NCI-H1930 (cell line): Measurements from ENCODE around the gene ZBTB24.

Experiments used
- DNase-seq, 2 experiments: peaks; one replicate each; lab custom pipeline; 2025; lab: John Stamatoyannopoulos, UW

ZBTB24 gene

DNA sequence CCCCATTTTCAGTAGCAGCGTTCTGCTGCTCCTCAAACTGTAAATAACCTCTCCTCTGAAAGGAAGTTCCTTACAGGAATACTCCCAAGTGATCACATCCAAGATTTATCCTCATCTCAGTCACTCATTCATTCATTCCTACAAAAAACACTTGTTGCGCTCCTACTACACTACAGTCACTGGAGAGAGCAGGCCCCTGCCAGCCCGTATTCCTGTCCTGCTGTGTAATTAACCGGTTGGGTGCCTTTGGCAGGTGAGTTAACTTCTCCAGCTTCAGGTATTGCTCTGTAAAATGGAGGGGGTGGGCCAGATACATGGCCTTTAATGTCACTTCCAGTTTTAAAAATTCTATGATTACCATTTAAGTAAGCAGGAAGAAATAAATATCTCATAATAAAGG lies 15.0 kb upstream of the ZBTB24 start:
- no peak for DNase-seq

DNA sequence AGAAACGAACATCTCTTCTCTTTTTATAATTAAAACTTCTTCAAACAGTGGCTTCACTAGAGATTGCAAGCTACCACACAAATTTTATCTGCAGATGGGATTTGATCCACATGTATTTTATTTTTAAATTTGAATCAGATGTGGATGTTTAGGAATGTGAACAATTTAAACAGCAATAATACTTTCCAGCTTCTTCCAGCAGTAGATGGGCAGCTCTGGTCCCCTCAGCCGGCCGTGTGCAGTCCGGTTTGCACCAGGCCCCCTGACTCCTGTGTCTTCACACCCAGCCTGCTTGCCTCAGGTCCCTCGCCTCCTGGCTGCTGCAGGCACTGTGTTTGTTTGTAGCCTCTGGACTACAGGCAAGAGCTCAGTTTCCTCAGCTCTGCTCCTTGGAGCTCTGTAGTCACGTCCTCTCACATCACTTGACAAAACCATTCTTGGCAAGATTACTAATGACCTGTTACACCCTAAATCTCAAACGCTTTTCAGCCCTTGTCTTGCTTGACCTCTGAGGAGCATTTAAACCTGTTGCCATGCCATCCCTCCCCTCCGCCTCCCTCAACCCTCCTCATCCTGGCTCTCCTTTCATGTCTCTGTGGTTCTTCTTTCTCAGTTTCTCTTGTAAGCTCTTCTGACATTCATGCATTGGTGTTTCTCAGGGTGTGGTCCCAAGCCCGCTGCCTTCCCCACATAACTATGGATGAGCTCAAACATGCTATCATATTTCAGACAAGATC lies 13.2 kb upstream of the ZBTB24 start:
- DNase-seq = no peak

DNA sequence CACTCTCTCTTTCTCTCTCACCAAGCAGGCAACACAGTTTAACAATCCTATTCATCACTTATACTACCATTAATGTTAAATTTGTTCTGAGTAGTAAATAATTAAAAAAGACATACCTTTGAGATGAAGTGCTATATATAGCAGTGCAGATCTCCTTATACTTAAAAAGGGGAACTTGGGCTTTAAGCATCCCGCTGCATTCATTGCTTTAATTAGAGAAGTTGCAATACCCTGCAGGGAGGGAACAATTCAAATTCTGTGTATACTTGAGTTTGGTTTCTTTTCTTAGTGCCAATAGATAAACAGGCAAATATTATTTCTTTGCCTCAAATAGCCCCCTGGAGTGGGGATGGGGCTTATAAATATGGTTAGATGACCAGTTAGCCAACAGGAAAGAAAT lies 10.8 kb upstream of the ZBTB24 start:
- no peak for DNase-seq

DNA sequence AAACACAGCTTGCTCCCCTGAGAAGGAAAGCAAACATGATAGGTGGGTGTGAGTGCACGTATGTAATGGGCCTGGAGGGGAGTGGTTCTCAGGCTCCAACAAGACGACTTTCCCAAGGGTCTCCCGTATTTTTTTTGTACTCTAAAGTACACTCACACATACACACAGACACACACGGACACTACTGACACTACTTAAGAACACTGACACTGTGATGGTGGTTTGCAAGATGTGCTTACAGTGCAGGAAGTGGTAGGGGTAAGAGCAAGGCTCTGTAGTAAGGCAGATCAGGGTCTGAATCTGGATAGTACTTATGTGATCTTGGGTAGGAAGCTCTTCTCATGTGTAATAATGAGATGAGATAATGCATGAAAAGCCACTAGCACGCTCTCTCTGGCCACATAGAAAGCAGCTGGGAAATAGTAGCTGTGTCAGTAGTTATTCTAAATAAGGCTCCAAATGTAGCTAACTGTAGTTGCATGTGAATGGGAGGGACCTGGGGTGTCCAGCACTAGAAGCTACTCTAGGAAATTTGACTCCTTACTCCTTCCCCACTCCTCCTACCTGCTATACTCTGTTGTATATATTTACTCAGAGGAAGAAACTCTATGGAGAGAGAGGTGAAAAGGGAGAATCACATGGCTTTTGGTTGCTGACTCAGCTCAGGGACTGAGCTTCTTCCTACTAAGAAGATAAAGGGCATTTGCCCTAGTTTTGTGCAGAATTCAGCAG lies 8.4 kb upstream of the ZBTB24 start:
- DNase-seq = no peak

DNA sequence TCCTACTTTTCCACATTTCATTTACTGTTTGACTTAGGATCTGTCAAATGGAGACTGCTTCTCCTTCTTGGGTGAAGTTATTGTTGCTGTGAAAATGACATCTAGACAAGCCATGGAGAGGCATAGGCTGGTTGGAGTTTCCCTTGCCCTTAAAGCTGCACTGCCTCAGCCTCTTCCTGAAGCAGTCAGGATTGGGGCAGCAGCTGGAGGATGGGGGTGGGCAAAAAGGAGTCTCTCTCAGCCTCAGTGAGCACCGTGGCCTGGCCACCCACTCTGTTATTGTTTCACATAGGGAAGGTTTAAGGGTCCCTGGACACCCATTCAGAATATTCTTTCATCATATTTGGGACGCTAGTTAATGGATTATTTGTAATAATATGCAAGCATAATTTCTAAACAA lies 7.7 kb upstream of the ZBTB24 start:
- no peak for DNase-seq

DNA sequence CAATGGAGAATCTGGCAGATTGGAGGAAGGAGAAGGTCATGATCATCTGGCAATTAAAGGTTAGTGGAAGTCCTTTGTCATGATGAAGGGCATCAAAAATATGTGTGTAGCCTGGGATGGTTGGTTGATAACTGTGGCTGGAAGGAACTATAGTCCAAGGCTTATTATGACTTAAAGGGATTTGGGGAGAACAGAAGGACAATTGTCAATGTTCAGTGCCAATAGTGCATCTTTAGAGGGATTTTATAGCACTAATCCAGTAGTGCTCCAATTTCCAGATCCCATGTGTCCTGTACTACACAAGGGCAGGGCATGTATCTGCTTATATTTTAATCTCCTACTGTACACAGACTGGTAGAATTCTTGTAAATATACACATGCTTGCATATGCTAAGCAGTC lies 5.0 kb upstream of the ZBTB24 start:
- no peak for DNase-seq

DNA sequence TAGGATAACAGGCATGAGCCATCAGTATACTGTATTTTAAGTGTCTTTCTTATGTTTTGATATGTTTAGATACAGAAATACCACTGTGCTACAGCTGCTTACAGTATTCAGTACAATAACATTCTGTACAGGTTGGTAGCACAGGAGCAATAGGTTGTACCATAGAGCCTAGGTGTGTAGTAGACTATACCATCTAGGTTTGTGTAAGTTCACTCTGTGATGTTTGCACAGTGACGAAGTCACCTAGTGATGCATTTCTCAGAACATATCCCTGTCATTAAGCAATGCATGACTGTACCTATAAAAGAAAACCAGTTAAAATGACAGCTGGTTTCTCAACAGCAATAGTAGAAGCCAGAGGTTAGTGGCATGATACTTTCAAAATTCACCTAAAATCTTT lies 3.0 kb upstream of the ZBTB24 start:
- DNase-seq = no peak

DNA sequence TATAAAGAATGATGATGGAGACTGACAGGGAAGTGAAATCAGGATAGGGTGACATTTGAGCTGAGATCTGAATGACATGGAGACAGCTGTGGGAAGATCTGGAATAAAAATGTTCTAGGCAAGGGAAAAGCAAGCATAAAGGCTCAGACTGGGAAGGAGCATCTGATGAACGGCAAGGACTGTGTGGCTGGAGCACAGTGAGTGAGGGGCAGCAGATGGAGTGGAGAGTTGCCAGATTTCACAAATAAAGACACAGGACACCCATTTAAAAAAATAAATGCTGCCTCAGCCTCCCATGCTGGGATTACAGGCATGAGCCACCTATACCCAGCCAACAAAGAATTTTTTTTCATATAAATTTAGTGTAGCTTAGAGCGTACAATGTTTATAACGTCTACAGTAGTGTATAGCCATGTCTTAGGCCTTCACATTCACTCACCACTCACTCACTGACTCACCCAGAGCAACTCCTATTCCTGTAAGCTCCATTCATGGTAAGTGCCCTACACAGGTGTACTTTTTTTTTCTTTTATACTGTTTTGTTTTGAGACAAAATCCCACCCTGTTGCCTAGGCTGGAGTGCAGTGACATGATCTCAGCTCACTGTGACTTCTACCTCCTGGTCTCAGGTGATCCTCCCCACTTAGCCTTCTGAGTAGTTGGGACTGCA lies 2.4 kb upstream of the ZBTB24 start:
- DNase-seq = no peak

DNA sequence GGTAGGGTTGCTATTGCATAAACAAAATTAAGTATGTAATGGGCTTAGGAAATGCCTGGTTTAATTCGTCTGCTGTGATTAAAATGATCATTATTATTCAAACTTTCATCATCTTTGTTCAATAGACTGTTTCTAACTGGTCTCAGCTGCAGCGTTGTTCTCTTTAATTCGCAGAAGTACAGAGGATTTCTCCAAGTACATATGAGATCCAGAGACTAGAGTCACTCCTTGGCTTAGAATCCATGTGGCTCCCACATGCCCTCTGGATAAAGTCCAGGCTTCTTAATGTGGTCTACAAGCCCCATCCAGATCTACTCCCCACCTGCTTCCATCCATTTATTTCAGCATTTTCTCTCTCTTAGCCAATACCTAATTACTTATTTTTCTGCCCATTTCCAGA lies 1.1 kb upstream of the ZBTB24 start:
- DNase-seq = no peak

DNA sequence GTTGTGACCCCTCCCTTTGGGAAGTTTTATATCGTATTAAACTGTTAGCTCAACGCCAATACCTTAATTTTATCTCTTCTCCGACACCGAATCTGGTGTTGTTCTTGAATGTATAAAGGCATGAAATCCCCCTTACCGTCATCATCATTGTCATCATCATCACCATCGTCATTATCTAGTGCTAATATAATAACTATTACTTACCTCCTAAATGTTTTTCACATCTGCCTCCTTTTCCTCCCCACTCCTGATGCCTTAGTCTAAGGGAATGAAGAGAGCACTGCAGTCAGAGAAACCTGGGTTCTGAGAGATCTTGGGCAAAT lies 677 bp upstream of the ZBTB24 start:
- no peak for DNase-seq

DNA sequence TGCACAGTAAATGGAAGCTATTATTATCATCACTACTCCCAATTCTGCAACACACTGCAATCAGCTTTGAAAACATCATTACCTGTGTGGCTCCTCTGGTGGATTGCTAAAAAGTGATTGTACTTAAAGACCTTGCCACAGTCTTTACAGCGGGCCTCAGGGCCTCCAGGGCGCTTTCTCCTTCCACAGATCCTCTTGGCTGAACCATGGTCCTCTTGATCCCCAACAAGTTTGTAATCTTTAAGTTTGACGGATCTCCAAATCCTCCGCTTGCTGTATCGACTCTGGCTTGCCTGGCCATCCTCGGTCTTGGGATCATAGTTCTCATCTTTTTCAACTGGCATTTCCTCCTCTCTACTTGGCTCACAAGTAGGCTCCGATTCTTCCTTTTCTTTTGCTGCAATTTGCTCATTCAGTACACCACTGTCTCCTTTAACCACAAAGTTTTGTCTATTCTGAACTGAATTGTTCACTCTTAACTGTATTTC lies 2.0 kb downstream of the ZBTB24 start:
- DNase-seq = no peak

DNA sequence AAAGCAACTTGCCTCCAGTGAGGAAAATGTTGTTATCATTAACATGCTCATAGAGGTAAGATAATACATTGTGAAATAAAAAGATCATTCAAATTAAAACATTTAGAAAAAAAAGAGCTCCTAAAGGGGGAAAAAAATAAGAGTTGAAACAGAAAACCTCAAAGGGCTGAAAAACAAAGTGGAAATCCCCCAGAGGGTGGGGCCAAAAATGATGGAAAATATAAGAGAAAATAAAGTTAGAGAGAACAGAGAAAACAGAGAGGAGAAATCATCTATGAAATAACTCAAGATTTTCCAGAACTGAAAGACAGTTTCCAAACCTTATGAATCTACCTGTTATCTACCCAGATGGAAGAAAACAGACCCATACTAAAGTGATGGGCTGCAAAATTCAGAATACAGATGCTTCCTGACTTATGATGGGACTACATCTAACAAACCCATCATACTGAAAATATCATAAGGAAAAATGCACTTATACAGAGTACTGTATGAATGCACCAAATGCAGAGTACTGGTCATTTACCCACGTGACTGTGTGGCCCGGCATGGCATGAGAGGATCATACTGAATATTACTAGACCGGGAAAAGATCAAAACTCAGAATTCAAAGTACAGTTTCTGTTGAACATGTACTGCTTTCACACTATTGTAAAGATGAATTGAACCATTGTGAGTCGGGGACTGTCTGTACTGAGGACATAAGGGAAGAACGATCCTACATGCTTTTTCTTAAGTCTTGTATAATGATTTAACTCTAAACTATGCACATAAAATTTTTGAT lies 4.0 kb downstream of the ZBTB24 start:
- no peak for DNase-seq

DNA sequence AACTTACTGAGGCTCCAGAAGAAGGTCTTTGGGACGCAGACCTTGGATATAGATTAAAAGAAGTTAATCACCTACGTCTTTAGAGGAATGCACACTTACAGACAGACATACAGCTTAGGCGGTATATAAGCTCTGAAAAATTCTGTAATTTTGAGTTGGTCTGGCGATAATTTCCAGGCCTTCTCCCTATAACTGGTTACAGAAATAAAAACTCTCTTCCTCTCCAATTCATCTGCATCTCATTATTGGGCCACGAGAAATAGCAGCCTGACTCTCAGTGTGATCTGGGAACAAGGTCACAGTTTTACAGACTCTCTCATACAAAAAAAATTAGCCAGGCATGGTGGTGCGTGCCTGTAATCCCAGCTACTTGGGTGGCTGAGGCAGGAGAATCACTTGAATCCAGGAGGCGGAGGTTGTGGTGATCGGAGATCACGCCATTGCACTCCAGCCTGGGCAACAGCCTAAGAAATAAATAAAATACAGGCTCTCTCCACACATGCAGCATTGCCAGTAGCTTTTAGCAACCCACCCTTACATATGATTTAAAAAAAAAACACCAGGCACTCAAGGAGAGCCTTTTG lies 4.7 kb downstream of the ZBTB24 start:
- no peak for DNase-seq

DNA sequence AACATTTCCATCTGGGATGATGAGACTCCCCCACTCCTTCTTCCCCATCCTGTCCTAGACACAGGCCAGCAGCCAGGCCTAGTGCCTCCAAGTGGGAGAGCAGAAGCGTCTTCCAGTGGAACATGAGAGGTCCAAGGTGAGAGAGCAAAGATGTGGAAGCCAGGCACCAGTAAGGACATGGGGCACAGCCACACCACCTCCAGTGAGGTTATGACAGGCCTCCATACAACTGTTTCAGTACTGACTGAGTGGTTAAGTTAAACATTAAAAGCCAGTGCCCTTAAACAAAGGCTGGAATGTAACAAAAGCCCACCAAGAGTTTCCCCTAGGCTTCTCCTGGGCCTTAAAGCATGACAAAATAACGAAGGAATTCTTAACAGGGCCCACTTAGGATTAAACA lies 5.3 kb downstream of the ZBTB24 start:
- no peak for DNase-seq

DNA sequence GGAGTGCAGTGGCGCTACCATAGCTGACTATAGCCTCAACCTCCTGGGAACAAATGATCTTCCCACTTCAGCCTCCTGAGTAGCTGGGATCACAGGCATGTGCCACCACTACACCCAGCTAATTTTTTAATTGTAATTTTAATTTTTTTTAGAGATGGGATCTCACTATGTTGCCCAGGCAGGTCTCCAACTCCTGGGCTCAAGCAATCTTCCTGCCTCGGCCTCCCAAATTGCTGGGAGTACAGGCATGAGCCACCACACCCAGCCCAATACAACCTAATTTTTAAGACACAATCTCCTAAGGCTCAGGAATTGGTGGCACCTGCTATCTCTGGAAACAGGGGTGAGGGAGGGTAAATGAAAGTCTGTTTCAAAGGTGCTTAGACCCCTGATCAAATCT lies 5.8 kb downstream of the ZBTB24 start:
- DNase-seq = no peak

DNA sequence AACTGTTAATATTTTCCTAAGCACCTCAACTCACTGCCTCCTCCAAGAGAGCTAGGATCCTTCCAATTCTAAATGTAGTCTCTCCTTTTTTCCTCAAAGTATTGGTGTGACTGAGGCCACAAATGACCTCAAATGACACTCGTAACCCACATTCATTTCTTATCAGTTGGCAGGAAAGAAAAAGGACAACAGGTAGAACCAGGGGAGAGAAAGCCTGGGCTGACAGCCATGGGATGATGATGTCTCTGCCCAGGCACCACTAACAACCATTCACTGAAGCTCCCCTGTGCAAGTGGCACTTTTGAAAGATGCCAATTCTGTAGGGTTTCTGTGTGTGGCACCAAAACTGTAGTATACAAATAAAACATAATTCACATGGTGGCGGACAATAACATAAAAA lies 7.4 kb downstream of the ZBTB24 start:
- DNase-seq = no peak

DNA sequence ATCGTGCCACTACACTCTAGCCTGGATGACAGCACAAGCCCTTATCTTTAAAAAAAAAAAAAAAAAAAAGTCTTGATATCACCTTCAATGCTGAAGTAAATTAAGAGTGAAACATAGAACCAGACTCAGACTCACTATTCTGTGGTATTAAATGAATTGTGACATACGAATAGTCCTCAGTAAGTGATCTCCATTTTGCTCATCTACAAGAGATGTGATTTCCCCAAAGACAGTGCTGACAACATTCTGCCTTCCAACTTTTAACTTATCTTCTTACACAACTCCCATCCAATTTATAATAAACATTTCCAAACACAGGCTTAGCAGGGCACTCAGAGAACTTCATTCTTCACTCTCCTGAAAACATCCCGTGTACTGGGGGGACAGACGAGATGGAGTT lies 8.0 kb downstream of the ZBTB24 start:
- DNase-seq = no peak

DNA sequence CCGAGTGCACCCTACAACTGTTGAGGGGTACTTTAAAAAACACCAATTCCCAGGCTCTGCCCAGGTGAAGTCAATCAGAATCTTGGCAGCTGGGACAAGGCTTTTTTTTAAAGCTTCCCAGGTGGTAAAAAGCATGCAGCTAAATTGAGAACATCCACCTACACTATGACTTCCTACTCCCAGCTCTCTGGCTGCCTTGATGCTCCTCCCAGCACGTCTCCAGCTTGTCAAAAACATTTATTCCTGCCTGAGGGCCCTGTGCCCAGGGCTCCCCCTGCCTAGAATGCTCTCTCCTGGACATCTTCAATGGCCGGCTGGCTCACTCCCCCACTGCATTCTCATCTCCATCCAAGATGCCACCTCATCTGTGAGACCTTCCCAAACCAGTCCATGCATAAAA lies 9.9 kb downstream of the ZBTB24 start:
- no peak for DNase-seq

DNA sequence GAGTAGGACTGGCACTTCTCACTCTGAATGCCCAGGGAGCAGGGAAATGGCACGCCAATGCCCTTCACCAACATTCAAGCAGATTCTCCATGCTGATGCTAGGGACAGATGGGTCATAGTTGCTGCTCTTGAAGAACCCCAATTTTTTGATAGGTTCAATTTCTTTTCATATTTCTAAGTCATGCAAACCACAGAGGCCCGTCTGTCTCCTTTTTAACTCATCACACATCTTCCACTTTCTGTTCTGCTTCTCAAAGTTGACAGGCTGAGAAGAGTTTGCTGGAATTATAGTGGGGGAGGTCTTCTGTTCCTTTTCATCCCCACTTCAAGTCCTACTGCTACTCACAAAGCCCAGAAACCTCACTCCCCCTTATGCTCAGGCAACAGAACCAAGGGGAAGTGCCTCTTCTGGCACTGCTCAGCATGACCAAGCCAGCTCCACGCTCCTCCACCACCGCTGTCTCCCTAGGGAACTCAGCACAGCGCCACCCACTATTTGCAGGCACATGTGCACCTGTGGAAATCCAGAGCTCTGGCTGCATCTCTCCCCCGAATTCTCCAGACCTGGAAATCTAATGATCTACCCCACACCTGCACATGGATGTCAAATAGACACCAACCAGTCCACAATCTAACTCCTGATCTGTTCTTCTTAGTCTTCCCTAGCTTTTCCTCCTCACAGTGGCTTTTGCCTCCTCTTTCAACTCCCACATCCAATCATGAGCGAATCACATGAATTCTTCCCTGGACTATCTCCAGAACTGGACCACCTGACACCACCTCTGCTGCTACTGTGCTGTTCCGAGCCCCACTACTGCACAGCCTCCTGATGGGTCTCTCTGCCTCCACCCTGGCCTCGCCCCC lies 10.7 kb downstream of the ZBTB24 start:
- DNase-seq = no peak

DNA sequence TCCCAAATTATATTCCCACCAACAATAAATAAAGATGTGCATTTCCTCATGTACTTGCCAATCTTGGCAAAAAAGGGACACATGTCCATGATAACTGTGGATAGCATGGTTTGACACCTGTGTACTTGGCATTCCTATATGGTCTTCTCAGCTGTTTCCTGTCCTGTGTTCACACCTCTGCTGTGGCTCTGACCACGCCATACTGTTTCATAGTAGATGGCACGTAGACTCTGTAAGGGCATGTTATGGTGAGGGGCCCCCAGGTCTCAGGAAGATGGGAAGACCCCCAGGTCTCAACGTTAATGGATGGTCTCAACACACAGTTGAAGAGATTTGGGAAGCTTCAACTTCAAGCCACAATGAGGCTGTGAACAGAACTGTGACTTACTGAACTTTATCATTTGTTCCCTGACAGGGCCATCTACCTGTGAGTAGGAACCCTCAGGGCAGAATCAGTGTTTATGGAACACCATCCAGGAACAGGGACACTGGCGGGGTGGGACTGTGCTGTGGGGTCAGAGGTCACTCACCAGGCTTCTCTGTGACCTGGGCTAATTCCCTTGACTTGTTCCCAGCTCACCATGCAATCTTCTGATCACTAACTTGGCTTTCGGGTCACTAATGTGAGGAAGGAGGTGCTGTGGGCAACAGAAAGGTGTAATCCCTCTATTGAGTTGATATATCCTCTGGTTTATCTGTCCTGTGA lies 11.8 kb downstream of the ZBTB24 start:
- DNase-seq = no peak
